ENCODE measurements around the gene GCAT. TPM values are rescaled to one million over a fixed set of nuclear protein-coding genes. Genes with fewer than 3 reads are reported as not detected.

The GCAT gene
- total and polyA plus RNA-seq, 11 donors, result 25.2 to 83.6 (median 39.7) TPM

- intact Hi-C loops (cut with DNase I), result loop anchor here in 4 of 10 donors (2.0 to 10.0 kb wide), 4 partner anchors 49 to 55 kb away; no protein-coding TSS in a partner anchor
- H3K27ac ChIP-seq, result peak overlapping the region in 5 of 12 donors; percentile 89 to 96 (median 93)
- H3K4me3 ChIP-seq, result peak overlapping the region in 5 of 12 donors; percentile 65 to 85 (median 79)
- ATAC-seq (no peak), DNase-seq (no peak)
- TF ChIP-seq POLR2A (IDR thresholded peaks at IDR 0.05), result no peak
- no peak for TF ChIP-seq CTCF (IDR thresholded peaks at IDR 0.05)
- H3K4me1 ChIP-seq, result peaks cover 0 to 53% (median 29%) of the 10 kb centered on the region in 12 donors
- H3K9me3 ChIP-seq, result no peaks in the 10 kb centered on the region
- H3K36me3 ChIP-seq, result no peaks in the 10 kb centered on the region
- peaks cover 0 to 2% (median 0%) of the 10 kb centered on the region in 9 donors for H3K27me3 ChIP-seq
- 57 to 76% (median 65%) methylated on average over 30 to 34 of the region's 34 CpGs for WGBS, 4 donors
Observed at GRCh38 chr22:37803639-37804351, 3.9 kb upstream of the GCAT start.

DNA sequence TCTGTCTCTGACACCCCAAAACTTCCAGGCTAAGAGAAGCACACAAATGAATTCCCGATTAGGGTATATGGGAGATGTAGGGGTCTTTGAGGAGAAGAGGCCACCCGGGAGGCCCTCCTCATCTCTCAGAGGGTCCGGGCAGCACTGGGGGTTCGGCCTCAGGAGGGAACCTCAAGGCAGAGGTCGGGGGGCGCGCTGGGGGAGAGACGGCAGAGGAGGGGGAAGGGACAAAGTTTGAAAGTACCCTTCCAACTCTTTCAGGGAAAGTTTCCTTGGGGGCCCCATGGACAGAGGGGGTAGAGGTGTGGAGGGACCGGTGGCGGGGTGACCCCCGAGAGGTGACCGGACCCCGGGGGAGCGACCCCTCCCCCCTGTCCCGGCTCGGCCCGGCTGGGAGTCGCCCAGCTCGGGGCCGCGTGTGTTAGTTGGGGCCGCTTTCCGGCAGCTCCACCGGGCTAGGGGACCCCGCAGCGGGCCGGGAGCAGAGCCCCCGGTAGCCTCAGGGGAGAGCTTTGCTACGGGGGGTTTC lies 3.3 kb upstream of the GCAT start:
- intact Hi-C loops (cut with DNase I), result loop anchor here in 3 of 10 donors (2.0 to 10.0 kb wide), 3 partner anchors 50 to 52 kb away; no protein-coding TSS in a partner anchor
- Histone ChIP-seq H3K4me1 (peaks cover 0 to 57% (median 30%) of the 10 kb centered on the region in 12 donors), H3K9me3 (no peaks in the 10 kb centered on the region), H3K27me3 (peaks cover 0 to 2% (median 0%) of the 10 kb centered on the region in 9 donors), H3K4me3 (peak overlapping the region; percentile 48 to 85 (median 74)), H3K36me3 (no peaks in the 10 kb centered on the region), H3K27ac (peak overlapping the region; percentile 62 to 97 (median 93))
- ATAC-seq, result no peak
- peak in 1 of 5 donors; percentile 38 for DNase-seq
- no peak for TF ChIP-seq CTCF (IDR thresholded peaks at IDR 0.05)
- no peak for TF ChIP-seq POLR2A (IDR thresholded peaks at IDR 0.05)
- 6 to 17% (median 9%) methylated on average over 16 to 29 of the region's 29 CpGs for WGBS, 4 donors

DNA sequence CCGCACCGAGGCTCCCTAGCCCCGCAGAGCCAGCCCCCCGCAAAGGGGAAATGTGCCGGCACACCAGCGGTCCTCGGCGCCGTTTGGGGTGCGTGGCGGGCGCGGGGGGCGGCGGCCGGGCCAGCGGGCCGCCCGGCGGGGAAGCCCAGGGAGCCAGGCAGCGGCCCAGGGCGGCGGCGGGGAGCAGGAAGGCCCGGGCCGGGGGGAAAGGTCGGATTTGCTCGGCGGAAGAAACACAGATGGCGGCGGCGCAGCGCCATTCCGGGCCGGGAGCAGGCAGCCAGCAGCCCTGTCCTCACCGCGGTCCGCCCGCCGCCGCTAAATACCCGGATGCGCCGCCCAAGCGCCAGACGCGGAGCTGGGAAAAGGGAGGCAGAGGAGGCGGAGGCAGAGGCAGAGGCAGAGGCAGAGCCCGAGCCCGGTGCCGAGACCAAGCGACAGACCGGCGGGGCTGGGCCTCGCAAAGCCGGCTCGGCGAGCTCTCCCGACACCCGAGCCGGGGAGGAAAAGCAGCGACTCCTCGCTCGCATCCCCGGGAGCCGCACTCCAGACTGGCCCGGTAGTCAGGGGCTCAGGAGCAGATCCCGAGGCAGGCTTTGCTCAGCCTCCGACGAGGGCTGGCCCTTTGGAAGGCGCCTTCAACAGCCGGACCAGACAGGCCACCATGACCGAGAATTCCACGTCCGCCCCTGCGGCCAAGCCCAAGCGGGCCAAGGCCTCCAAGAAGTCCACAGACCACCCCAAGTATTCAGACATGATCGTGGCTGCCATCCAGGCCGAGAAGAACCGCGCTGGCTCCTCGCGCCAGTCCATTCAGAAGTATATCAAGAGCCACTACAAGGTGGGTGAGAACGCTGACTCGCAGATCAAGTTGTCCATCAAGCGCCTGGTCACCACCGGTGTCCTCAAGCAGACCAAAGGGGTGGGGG lies 2.6 kb upstream of the GCAT start:
- H3K4me1 ChIP-seq, result peaks cover 0 to 57% (median 30%) of the 10 kb centered on the region in 12 donors
- TF ChIP-seq POLR2A (IDR thresholded peaks at IDR 0.05) (peak in 1 of 2 donors; percentile 78), CTCF (IDR thresholded peaks at IDR 0.05) (no peak)
- no peaks in the 10 kb centered on the region for H3K36me3 ChIP-seq
- peak; percentile 46 to 67 (median 64) for ATAC-seq
- peak overlapping the region; percentile 48 to 85 (median 74) for H3K4me3 ChIP-seq
- intact Hi-C loops (cut with DNase I), result loop anchor here in 3 of 10 donors (2.0 to 10.0 kb wide), 3 partner anchors 50 to 53 kb away; no protein-coding TSS in a partner anchor
- H3K9me3 ChIP-seq, result no peaks in the 10 kb centered on the region
- H3K27me3 ChIP-seq, result peaks cover 0 to 2% (median 0%) of the 10 kb centered on the region in 9 donors
- DNase-seq, result peak; percentile 92 to 97 (median 93)
- WGBS, 4 donors, result 1 to 3% (median 2%) methylated on average over 29 to 87 of the region's 87 CpGs
- peak overlapping the region; percentile 62 to 97 (median 93) for H3K27ac ChIP-seq
